Testis (tissue), 3 donors: ENCODE measurements around the gene NAT9. TPM values are rescaled to one million over a fixed set of nuclear protein-coding genes. Genes with fewer than 3 reads are reported as not detected.

Experiments used
- DNase-seq: peaks from one replicate; pipeline ENCODE4 v3.0.0-alpha.2; 2019
- H3K27ac ChIP-seq, 2 donors: fragments of 200-600 bp; sonication (generic); one replicate each; pipeline ENCODE4 v1.5.1; 2019
- H3K27me3 ChIP-seq: fragments of 200-600 bp; sonication (generic); one replicate; pipeline ENCODE4 v1.5.1; 2019
- H3K36me3 ChIP-seq: fragments of 200-600 bp; sonication (generic); one replicate; pipeline ENCODE4 v1.5.1; 2017; ENCODE audit warnings: low read depth; ENCODE audit errors: missing control alignments
- H3K4me1 ChIP-seq: fragments of 200-600 bp; sonication (generic); one replicate; pipeline ENCODE4 v1.5.1; 2019
- H3K4me3 ChIP-seq, 2 donors: fragments of 200-600 bp; sonication (generic); one replicate each; pipeline ENCODE4 v1.5.1; 2017 to 2019
- H3K9me3 ChIP-seq: fragments of 200-600 bp; sonication (generic); one replicate; pipeline ENCODE4 v1.5.1; 2017
- POLR2A ChIP-seq: fragments of 450-650 bp; IDR thresholded peaks from one replicate; pipeline ENCODE4 v1.6.1; 2017; ENCODE audit warnings: antibody characterized with exemption, mild to moderate bottlenecking, moderate library complexity
- WGBS, 2 donors: methylation state at CpG; one replicate each; pipeline ENCODE4 v1.1.5; 2018; 5-methylcytosine and 5-hydroxymethylcytosine counted together
- intact Hi-C: fragments of 100-400 bp; cut with DNase I; formaldehyde crosslinking; loops from one replicate; pipeline ENCODE4 v1.15.1; 2023; ENCODE audit warnings: low total_unique reads
- polyA plus RNA-seq: library from polyadenylated mRNA; stranded (reverse); fragments of 350-450 nt; fragmentation: Illumina TruSeq; extraction: RNeasy Lipid Tissue Mini Kit (QIAGEN cat#74804); gene quantifications from one replicate; pipeline ENCODE4 v1.2.3, GENCODE V29; 2014; ENCODE audit warnings: low read depth, low replicate concordance; ENCODE audit not compliant: insufficient read depth
- total RNA-seq, 2 donors: library from RNA; depleted of rRNA; stranded (reverse); fragments of >200 nt; gene quantifications; one replicate each; pipeline ENCODE4 v1.2.3, GENCODE V29; 2016
- TF ChIP-seq, protein P1 (sequence below), 3 experiments: fragments of 450-650 bp in 2 of 3; fragments of 200-600 bp in 1 of 3; sonication (generic) in 1 of 3; IDR thresholded peaks; one replicate each; pipeline ENCODE4 v1.5.1; 2016 to 2019; ENCODE audit warnings: antibody characterized with exemption in 3 of 3, mild to moderate bottlenecking in 2 of 3, moderate library complexity in 1 of 3

Gene NAT9
- total and polyA plus RNA-seq, 3 donors from 2014 or later = 43.8 to 51.3 (median 45.6) TPM

DNA sequence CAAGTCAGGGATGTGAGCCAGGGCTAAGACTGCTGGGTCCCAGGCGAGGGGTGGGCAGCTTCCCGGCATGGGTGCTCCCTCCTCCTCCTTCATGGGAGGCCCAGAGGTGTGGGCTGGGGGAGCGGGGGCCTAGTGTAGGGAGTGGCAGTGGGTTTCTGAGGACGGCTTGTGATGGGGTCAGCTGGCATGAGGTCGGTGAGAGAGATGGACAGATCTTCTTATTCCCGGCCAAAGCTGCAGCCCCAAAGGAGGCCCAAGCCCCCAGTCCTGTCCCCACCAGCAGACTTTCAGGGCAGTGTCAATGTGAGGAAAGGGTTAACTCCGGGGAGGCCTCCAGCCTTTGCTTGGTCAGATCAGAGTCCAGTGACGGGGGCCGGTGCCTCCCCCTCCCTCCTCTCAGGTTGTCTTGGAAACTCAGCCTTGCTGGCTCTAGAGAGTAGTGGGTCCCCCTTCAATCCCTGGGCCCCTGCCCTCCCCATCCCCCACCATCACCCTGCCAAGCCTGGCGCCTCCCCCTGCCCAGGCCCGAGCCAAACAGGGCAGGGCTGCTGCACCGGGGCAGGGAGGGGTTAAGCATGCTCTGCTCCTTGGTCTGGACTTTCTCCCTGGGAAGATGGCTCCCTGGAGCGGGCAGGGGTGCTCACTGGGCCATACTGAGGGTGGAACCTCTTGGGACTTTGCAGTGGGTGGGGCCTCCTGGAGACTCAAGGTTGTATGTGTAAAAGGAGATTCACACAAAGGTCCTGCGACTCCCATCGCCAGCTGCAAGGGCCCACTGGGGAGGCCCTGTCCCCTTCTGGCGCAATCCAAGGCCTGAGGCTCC, 12.4 kb downstream of the NAT9 start:
- TF ChIP-seq, protein P1, sequence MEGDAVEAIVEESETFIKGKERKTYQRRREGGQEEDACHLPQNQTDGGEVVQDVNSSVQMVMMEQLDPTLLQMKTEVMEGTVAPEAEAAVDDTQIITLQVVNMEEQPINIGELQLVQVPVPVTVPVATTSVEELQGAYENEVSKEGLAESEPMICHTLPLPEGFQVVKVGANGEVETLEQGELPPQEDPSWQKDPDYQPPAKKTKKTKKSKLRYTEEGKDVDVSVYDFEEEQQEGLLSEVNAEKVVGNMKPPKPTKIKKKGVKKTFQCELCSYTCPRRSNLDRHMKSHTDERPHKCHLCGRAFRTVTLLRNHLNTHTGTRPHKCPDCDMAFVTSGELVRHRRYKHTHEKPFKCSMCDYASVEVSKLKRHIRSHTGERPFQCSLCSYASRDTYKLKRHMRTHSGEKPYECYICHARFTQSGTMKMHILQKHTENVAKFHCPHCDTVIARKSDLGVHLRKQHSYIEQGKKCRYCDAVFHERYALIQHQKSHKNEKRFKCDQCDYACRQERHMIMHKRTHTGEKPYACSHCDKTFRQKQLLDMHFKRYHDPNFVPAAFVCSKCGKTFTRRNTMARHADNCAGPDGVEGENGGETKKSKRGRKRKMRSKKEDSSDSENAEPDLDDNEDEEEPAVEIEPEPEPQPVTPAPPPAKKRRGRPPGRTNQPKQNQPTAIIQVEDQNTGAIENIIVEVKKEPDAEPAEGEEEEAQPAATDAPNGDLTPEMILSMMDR (IDR thresholded peaks at IDR 0.05) = no peak
- no peak for TF ChIP-seq POLR2A
- H3K27ac ChIP-seq = peak overlapping the region; percentile 43 to 45
- no peak for DNase-seq
- H3K4me3 ChIP-seq = no peak overlapping the region
- H3K27me3 ChIP-seq = no peaks in the 10 kb centered on the region
- WGBS, 2 donors = 51 to 65% methylated on average over 12 to 16 of the region's 16 CpGs
- no peaks in the 10 kb centered on the region for H3K9me3 ChIP-seq
- H3K4me1 ChIP-seq = peaks cover 44% of the 10 kb centered on the region
- intact Hi-C loops = loop anchor here (5.0 kb wide), 1 partner anchor 51 kb away; the partner anchor contains the start of gene CD300LF
- no peaks in the 10 kb centered on the region for H3K36me3 ChIP-seq

DNA sequence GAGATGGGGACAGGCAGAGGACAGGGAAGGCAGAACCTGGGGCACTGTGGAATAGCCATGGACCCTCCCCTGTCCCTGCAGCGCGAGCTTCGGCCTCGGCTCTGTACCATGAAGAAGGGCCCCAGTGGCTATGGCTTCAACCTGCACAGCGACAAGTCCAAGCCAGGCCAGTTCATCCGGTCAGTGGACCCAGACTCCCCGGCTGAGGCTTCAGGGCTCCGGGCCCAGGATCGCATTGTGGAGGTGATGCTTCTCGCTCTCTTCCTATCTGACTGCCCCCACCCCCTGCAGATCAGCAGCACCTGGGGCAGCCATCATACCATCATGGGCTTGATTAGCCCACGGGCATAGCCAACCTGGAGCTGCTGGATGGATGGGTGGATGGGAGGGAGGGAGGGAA, 14.2 kb downstream of the NAT9 start:
- peak overlapping the region; percentile 24 to 45 for H3K27ac ChIP-seq
- no peak for DNase-seq
- H3K9me3 ChIP-seq = no peaks in the 10 kb centered on the region
- TF ChIP-seq, protein P1 (IDR thresholded peaks at IDR 0.05) = no peak
- TF ChIP-seq POLR2A = no peak
- H3K36me3 ChIP-seq = no peaks in the 10 kb centered on the region
- whole genome bisulfite sequencing, 2 donors = 85 to 99% methylated on average over 9 to 11 of the region's 11 CpGs
- no peak overlapping the region for H3K4me3 ChIP-seq
- H3K4me1 ChIP-seq = peaks cover 56% of the 10 kb centered on the region
- intact Hi-C loops = loop anchor here (5.0 kb wide), 1 partner anchor 50 kb away; the partner anchor contains the start of gene CD300LF
- no peaks in the 10 kb centered on the region for H3K27me3 ChIP-seq

DNA sequence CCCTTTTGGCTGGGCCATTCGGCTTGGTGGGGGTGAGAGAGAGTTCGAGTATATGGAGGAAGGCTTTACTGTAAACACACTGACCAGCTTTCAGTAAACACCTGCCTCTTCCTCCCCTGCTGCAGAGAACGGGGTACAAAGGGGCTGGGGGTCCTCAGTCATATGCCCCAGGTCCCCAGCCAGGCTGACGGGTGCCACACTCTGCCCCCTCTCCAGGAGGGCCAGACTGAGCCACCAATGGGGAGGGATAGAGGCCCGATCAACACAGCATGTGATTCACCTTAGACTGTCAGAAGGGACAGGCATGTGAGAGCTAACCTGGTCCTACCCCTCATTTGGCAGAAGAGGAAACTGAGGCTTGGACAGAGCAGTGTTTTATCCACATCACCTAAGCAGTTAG, 14.7 kb downstream of the NAT9 start:
- no peak for DNase-seq
- intact Hi-C loops = loop anchor here (5.0 kb wide), 1 partner anchor 49 kb away; the partner anchor contains the start of gene CD300LF
- TF ChIP-seq, protein P1 (IDR thresholded peaks at IDR 0.05) = no peak
- no peak for TF ChIP-seq POLR2A
- H3K9me3 ChIP-seq = no peaks in the 10 kb centered on the region
- 67 to 94% methylated on average over 3 to 5 of the region's 5 CpGs for WGBS, 2 donors
- H3K27ac ChIP-seq = peak overlapping the region in 1 of 2 donors; percentile 14
- H3K4me1 ChIP-seq = peaks cover 60% of the 10 kb centered on the region
- H3K27me3 ChIP-seq = no peaks in the 10 kb centered on the region
- no peak overlapping the region for H3K4me3 ChIP-seq
- H3K36me3 ChIP-seq = no peaks in the 10 kb centered on the region

DNA sequence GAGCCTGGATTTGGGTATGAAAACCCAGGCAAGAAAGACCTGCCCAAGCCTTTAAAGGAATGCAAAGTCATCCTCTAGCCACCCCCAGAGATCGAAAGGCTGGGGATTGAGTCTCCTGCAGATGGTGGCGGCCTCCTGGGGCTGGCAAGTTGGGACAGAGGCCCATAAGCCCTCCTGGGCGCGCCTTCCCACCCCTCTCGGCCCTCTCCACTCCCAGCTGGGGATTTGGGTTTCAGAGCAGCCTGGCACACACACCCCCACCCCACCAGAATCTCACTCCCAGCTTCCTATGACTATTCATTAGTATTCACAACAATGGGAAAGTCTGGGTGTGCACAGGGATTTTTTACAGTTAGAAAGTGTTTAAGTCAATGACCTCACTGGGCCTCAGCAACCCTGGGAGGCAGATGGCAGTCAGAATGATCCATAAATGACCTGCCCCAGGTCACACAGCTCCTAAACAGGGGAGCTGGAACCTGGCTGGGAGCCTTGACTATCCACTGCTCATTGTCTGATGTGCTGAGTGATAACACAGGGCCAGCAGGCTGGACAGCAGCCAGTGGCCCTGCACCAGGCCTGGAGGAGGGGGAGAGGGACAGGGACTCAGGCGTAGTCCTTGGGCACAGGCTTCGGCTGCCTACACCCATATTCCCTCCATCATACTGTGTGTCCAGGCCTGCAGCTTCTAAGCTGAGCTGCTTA, 15.6 kb downstream of the NAT9 start:
- intact Hi-C loops = loop anchor here (5.0 kb wide), 1 partner anchor 48 kb away; the partner anchor contains the start of gene CD300LF
- Histone ChIP-seq H3K36me3 (no peaks in the 10 kb centered on the region), H3K4me3 (no peak overlapping the region), H3K27ac (peak overlapping the region; percentile 14 to 39), H3K4me1 (peaks cover 60% of the 10 kb centered on the region), H3K9me3 (no peaks in the 10 kb centered on the region), H3K27me3 (no peaks in the 10 kb centered on the region)
- DNase-seq = no peak
- WGBS, 2 donors = 71 to 85% methylated on average over 5 to 7 of the region's 7 CpGs
- TF ChIP-seq, protein P1 (IDR thresholded peaks at IDR 0.05) = no peak
